Nephron (organoid): ENCODE results near the gene ZBTB20.

Experiments used
- H3K27ac Mint-ChIP-seq, 3 experiments: 2 replicates each; pipeline ENCODE4 v1.8.0; 2020; ENCODE audit warnings: mixed read lengths in 3 of 3, mild to moderate bottlenecking in 2 of 3, moderate library complexity in 1 of 3
- H3K27me3 Mint-ChIP-seq: 2 replicates; pipeline ENCODE4 v1.8.0; 2021; ENCODE audit warnings: low read depth, mild to moderate bottlenecking, moderate library complexity, mixed read lengths
- H3K36me3 Mint-ChIP-seq: 2 replicates; pipeline ENCODE4 v1.8.0; 2020; ENCODE audit warnings: low read depth, mixed read lengths
- H3K4me1 Mint-ChIP-seq: 2 replicates; pipeline ENCODE4 v1.8.0; 2020; ENCODE audit warnings: mixed read lengths
- H3K4me3 Mint-ChIP-seq, 3 experiments: 2 replicates each; pipeline ENCODE4 v1.8.0; 2020; ENCODE audit warnings: mild to moderate bottlenecking in 3 of 3, mixed read lengths in 3 of 3, moderate library complexity in 2 of 3
- H3K9me3 Mint-ChIP-seq: 2 replicates; pipeline ENCODE4 v1.8.0; 2020; ENCODE audit warnings: mixed read lengths
- CTCF ChIP-seq, 3 experiments: fragments of 200-600 bp; sonication (generic); IDR thresholded peaks; one replicate each; pipeline ENCODE4 v1.5.0; 2021; ENCODE audit warnings: antibody characterized with exemption in 3 of 3; ENCODE audit not compliant: unreplicated experiment in 3 of 3

ZBTB20 gene

DNA sequence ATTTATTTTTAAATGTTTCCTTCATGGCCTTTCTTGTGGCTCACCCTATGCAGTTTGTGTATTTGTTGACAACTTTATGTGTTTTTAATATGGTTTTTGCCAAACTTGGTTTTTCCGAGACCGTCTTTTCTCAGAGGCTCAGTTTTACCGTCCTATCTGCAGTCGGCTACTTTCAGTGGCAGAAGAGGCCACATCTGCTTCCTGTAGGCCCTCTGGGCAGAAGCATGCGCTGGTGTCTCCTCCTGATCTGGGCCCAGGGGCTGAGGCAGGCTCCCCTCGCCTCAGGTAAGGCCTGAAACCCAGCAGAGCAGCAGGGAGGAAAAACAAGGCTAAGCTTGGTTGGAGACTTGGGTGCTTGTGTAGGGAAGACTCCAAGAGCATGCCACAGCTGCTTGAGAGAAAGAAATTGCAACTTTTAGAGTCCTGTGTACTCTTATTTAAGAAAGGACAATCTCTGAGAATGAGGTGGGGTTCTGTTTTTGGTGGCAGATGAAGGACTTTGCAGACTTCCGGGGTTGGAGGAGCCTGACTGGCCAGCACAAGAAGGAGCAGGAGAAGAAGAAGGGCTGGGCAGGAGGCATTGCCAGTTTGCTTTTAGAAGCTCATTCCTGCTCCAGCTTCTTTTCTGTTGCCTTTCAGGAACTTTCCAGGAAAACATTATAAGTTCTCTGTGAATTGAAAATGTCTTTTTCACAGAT is 853.1 kb downstream of the ZBTB20 start, which contains the start of gene TIGIT:
Gene TIGIT, plus strand, starts transcription at position 191 of the 698 bp plus-strand sequence. Its CDS starts 34 bp downstream, at position 225.
- Mint-ChIP-seq H3K27ac (no peak within 1 kb of the TSS), H3K36me3 (no peaks in the 10 kb centered on the region), H3K4me1 (no peaks in the 10 kb centered on the region), H3K27me3 (no peaks in the 10 kb centered on the region), H3K4me3 (no peak within 1 kb of the TSS), H3K9me3 (no peaks in the 10 kb centered on the region)
- TF ChIP-seq CTCF (IDR thresholded peaks at IDR 0.05; ENCODE audit: unreplicated experiment in 3 of 3): no peak

- H3K9me3 Mint-ChIP-seq: no peaks in the 10 kb centered on the region
- H3K36me3 Mint-ChIP-seq: no peaks in the 10 kb centered on the region
- no peaks in the 10 kb centered on the region for H3K27me3 Mint-ChIP-seq
- no peak overlapping the region for H3K4me3 Mint-ChIP-seq
- no peak overlapping the region for H3K27ac Mint-ChIP-seq
- peak; percentile 34 to 56 (median 45) for TF ChIP-seq CTCF (IDR thresholded peaks at IDR 0.05; ENCODE audit: unreplicated experiment in 3 of 3)
- H3K4me1 Mint-ChIP-seq: no peaks in the 10 kb centered on the region
Observed at GRCh38 chr3:114290911-114291901, 855.9 kb downstream of the ZBTB20 start.

DNA sequence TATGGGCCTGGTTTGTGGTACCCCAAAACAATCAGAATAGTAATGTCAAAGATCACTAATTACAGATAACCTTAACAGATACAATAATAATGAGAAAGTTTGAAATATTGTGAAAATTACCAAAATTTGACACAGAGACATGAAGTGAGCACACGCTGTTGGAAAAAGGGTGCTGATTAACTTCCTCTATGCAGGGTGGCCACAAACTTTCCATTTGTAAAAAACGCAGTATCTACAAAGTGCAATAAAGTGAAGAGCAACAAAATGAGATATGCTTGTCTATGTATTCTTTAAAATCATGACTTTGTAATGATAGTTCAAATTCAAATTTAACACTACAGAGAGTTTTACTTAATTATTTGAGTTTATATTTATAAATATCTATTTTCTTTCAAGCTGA is 860.8 kb downstream of the ZBTB20 start:
- Mint-ChIP-seq H3K27ac (no peak overlapping the region), H3K4me3 (no peak overlapping the region), H3K4me1 (no peaks in the 10 kb centered on the region), H3K9me3 (peaks cover 5% of the 10 kb centered on the region), H3K36me3 (no peaks in the 10 kb centered on the region), H3K27me3 (no peaks in the 10 kb centered on the region)
- no peak for TF ChIP-seq CTCF (IDR thresholded peaks at IDR 0.05; ENCODE audit: unreplicated experiment in 3 of 3)

GRCh38 chr3:114285648-114286230 is 861.3 kb downstream of the ZBTB20 start:
- Mint-ChIP-seq H3K4me1 (no peaks in the 10 kb centered on the region), H3K27ac (no peak overlapping the region), H3K9me3 (peaks cover 5% of the 10 kb centered on the region), H3K36me3 (no peaks in the 10 kb centered on the region), H3K4me3 (no peak overlapping the region), H3K27me3 (no peaks in the 10 kb centered on the region)
- TF ChIP-seq CTCF (IDR thresholded peaks at IDR 0.05; ENCODE audit: unreplicated experiment in 3 of 3): no peak

- no peak for TF ChIP-seq CTCF (IDR thresholded peaks at IDR 0.05; ENCODE audit: unreplicated experiment in 3 of 3)
- peaks cover 5% of the 10 kb centered on the region for H3K9me3 Mint-ChIP-seq
- no peaks in the 10 kb centered on the region for H3K36me3 Mint-ChIP-seq
- H3K27ac Mint-ChIP-seq: no peak overlapping the region
- no peak overlapping the region for H3K4me3 Mint-ChIP-seq
- no peaks in the 10 kb centered on the region for H3K27me3 Mint-ChIP-seq
- no peaks in the 10 kb centered on the region for H3K4me1 Mint-ChIP-seq
Observed at GRCh38 chr3:114284644-114285043, 862.4 kb downstream of the ZBTB20 start.
